Progenitor cell of endocrine pancreas (in vitro differentiated cells): ENCODE results near the gene ELAVL1. TPM values are rescaled to one million over a fixed set of nuclear protein-coding genes. Genes with fewer than 3 reads are reported as not detected.

Experiments
- DNase-seq: peaks from one replicate; pipeline ENCODE4 v3.0.0; 2021; ENCODE audit warnings: low spot score; ENCODE audit not compliant: unreplicated experiment
- H3K27ac Mint-ChIP-seq: 2 replicates; pipeline ENCODE4 v1.8.0; 2021; ENCODE audit warnings: mild to moderate bottlenecking, moderate library complexity, mixed read lengths
- H3K27me3 Mint-ChIP-seq: 2 replicates; pipeline ENCODE4 v1.8.0; 2021; ENCODE audit warnings: mixed read lengths
- H3K36me3 Mint-ChIP-seq: 2 replicates; pipeline ENCODE4 v1.8.0; 2022; ENCODE audit warnings: mixed read lengths; ENCODE audit not compliant: insufficient read depth
- H3K4me1 Mint-ChIP-seq: 2 replicates; pipeline ENCODE4 v1.8.0; 2021; ENCODE audit warnings: low read depth, mixed read lengths
- H3K4me3 Mint-ChIP-seq: 2 replicates; pipeline ENCODE4 v1.8.0; 2021; ENCODE audit warnings: low read depth, mild to moderate bottlenecking, moderate library complexity, mixed read lengths
- H3K9me3 Mint-ChIP-seq: 2 replicates; pipeline ENCODE4 v1.8.0; 2021; ENCODE audit warnings: low read depth, mixed read lengths
- CTCF ChIP-seq: fragments of 200-600 bp; sonication (generic); IDR thresholded peaks from one replicate; pipeline ENCODE4 v1.5.0; 2021; ENCODE audit warnings: antibody characterized with exemption, mild to moderate bottlenecking; ENCODE audit not compliant: unreplicated experiment
- total RNA-seq: library from RNA; stranded (reverse); gene quantifications from 2 replicates; pipeline ENCODE4 v1.2.1, GENCODE V29; 2021

ELAVL1 gene
- total RNA-seq, 1 donor from 2014 or later = 130 TPM

DNA sequence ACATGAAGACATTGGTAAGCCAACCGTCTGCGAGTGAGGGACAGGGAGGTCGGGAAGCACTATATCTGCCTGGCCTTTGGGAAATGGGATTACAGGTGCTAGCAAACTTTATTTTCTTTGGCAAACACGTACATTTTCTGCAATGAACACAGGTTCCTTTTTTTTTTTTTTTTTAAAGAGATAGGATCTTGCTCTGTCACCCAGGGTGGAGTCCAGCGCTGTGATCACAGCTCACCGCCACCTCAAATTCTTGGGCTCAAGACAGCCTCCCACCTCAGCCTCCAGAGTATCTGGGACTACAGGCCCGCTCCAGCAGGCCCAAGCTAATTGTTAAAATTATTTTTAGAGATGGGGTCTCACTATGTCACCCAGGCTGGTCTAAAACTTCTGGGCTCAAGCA, 24.2 kb downstream of the ELAVL1 start:
- H3K27ac Mint-ChIP-seq = no peak overlapping the region
- H3K36me3 Mint-ChIP-seq = peaks cover 19% of the 10 kb centered on the region
- no peaks in the 10 kb centered on the region for H3K9me3 Mint-ChIP-seq
- H3K4me3 Mint-ChIP-seq = no peak overlapping the region
- H3K4me1 Mint-ChIP-seq = no peaks in the 10 kb centered on the region
- no peak for DNase-seq
- H3K27me3 Mint-ChIP-seq = no peaks in the 10 kb centered on the region
- no peak for TF ChIP-seq CTCF

GRCh38 chr19:7980635-7981121, 24.8 kb downstream of the ELAVL1 start:
- peaks cover 15% of the 10 kb centered on the region for H3K36me3 Mint-ChIP-seq
- no peak for TF ChIP-seq CTCF

DNA sequence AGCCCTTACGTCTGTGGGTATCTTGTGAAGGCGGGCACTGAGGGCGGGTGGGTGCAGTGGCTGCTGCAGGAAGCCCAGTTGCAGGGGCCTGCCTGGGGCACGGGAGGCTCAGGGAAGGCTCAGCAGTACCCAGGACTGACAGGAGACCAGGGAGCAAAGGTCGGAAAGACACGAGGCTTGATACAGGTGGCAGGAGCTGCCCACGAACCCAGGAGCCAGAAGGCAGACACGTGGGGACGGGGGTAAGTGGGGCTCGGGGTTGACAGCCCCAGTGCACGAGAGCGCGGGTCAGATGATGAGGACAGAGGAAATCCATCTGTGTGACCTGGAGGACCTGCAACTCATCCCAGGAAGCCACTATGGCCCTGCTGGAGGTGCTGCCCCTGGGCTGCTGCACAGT, 25.3 kb downstream of the ELAVL1 start:
- no peak for TF ChIP-seq CTCF
- Mint-ChIP-seq H3K9me3 (no peaks in the 10 kb centered on the region), H3K36me3 (peaks cover 15% of the 10 kb centered on the region), H3K27me3 (no peaks in the 10 kb centered on the region), H3K4me3 (no peak overlapping the region), H3K27ac (no peak overlapping the region), H3K4me1 (no peaks in the 10 kb centered on the region)
- DNase-seq = no peak

More at GRCh38 chr19:7980635-7981121, 24.8 kb downstream of the ELAVL1 start:
- H3K9me3 Mint-ChIP-seq = no peaks in the 10 kb centered on the region
- no peaks in the 10 kb centered on the region for H3K27me3 Mint-ChIP-seq
- no peaks in the 10 kb centered on the region for H3K4me1 Mint-ChIP-seq
- H3K27ac Mint-ChIP-seq = peak overlapping the region; percentile 55
- no peak overlapping the region for H3K4me3 Mint-ChIP-seq
- DNase-seq = no peak

- no peaks in the 10 kb centered on the region for H3K9me3 Mint-ChIP-seq
- no peak for DNase-seq
- TF ChIP-seq CTCF = no peak
- no peak overlapping the region for H3K4me3 Mint-ChIP-seq
- H3K27ac Mint-ChIP-seq = no peak overlapping the region
- H3K27me3 Mint-ChIP-seq = no peaks in the 10 kb centered on the region
- peaks cover 15% of the 10 kb centered on the region for H3K36me3 Mint-ChIP-seq
- H3K4me1 Mint-ChIP-seq = no peaks in the 10 kb centered on the region
These were observed 25.9 kb downstream of the ELAVL1 start for GRCh38 chr19:7979559-7979958.

DNA sequence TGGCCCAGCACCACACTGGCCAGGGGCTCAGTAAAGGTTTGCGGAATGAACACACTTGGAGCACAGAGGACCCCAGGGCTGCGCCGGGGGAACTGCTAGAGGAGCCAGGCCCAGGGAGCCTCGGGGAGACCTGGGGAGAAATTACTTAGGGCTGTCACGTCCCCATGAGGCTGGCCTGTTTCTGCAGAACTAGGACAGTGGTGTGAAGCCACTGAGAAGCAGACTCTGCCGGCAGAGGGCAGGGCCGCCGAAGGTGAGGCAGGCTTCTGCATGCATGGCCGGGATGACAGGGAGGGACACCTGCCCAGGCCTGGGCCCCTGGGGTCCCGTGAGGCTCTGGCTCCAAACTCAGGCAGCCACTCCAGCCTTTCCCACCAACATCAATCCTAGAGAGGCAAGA, 26.4 kb downstream of the ELAVL1 start:
- no peak for TF ChIP-seq CTCF
- H3K27me3 Mint-ChIP-seq = no peaks in the 10 kb centered on the region
- no peak overlapping the region for H3K27ac Mint-ChIP-seq
- H3K4me3 Mint-ChIP-seq = no peak overlapping the region
- H3K9me3 Mint-ChIP-seq = no peaks in the 10 kb centered on the region
- peaks cover 15% of the 10 kb centered on the region for H3K36me3 Mint-ChIP-seq
- DNase-seq = no peak
- no peaks in the 10 kb centered on the region for H3K4me1 Mint-ChIP-seq
